GM23338 (cell line): ENCODE results near the gene LTBP4. TPM values are rescaled to one million over a fixed set of nuclear protein-coding genes. Genes with fewer than 3 reads are reported as not detected.

Experiments used
- ATAC-seq: fragments of 200-7000 bp; cut with Tn5 transposase; 3 replicates; pipeline ENCODE4 v1.9.1; 2020
- DNase-seq: peaks from one replicate; pipeline ENCODE4 v3.0.0-alpha.2; 2015; ENCODE audit warnings: low spot score
- H2AFZ ChIP-seq: fragments of 200-600 bp; sonication (generic); 2 replicates; pipeline ENCODE4 v1.8.0; 2016; ENCODE audit warnings: antibody characterized with exemption, mild to moderate bottlenecking, moderate library complexity
- H3F3A ChIP-seq: fragments of 200-600 bp; sonication (generic); replicated peaks from 2 replicates; pipeline ENCODE4 v1.8.0; 2017; ENCODE audit warnings: antibody characterized with exemption, mixed run types, low read depth
- H3K27ac ChIP-seq: fragments of 200-600 bp; sonication (generic); 2 replicates; pipeline ENCODE4 v1.6.1; 2016; ENCODE audit warnings: low read depth
- H3K27me3 ChIP-seq: fragments of 200-600 bp; sonication (generic); 2 replicates; pipeline ENCODE4 v1.8.0; 2016; ENCODE audit warnings: mild to moderate bottlenecking, mixed run types, moderate library complexity; ENCODE audit not compliant: insufficient read depth
- H3K36me3 ChIP-seq: fragments of 200-600 bp; sonication (generic); 2 replicates; pipeline ENCODE4 v1.8.0; 2016; ENCODE audit warnings: mild to moderate bottlenecking; ENCODE audit not compliant: insufficient read depth
- H3K4me1 ChIP-seq: fragments of 200-600 bp; sonication (generic); 2 replicates; pipeline ENCODE4 v1.8.0; 2016; ENCODE audit warnings: mild to moderate bottlenecking, moderate library complexity; ENCODE audit not compliant: insufficient read depth
- H3K4me2 ChIP-seq: fragments of 200-600 bp; sonication (generic); 2 replicates; pipeline ENCODE4 v1.7.1; 2017; ENCODE audit warnings: mixed run types
- H3K4me3 ChIP-seq: fragments of 200-600 bp; sonication (generic); 2 replicates; pipeline ENCODE4 v1.6.1; 2016; ENCODE audit warnings: mixed run types
- H3K79me2 ChIP-seq: fragments of 200-600 bp; sonication (generic); replicated peaks from 2 replicates; pipeline ENCODE4 v1.8.0; 2017; ENCODE audit warnings: mild to moderate bottlenecking; ENCODE audit not compliant: insufficient read depth
- H3K9me2 ChIP-seq: fragments of 200-600 bp; sonication (generic); 2 replicates; pipeline ENCODE4 v1.8.0; 2017; ENCODE audit not compliant: insufficient read depth
- H4K20me1 ChIP-seq: fragments of 200-600 bp; sonication (generic); replicated peaks from 2 replicates; pipeline ENCODE4 v1.8.0; 2017; ENCODE audit warnings: mild to moderate bottlenecking; ENCODE audit not compliant: insufficient read depth
- H3K27ac Mint-ChIP-seq: 2 replicates; pipeline ENCODE4 v1.8.0; 2020; ENCODE audit warnings: inconsistent platforms, mild to moderate bottlenecking, moderate library complexity, mixed read lengths
- H3K27me3 Mint-ChIP-seq: 3 replicates; pipeline ENCODE4 v1.8.0; 2022; ENCODE audit warnings: low read depth, mild to moderate bottlenecking, moderate library complexity, mixed read lengths, inconsistent platforms; ENCODE audit not compliant: insufficient read depth, poor library complexity
- H3K36me3 Mint-ChIP-seq: 3 replicates; pipeline ENCODE4 v1.8.0; 2021; ENCODE audit warnings: low read depth, mild to moderate bottlenecking, inconsistent platforms, moderate library complexity, mixed read lengths
- H3K4me1 Mint-ChIP-seq: 3 replicates; pipeline ENCODE4 v1.8.0; 2020; ENCODE audit warnings: mild to moderate bottlenecking, inconsistent platforms, mixed read lengths
- H3K4me3 Mint-ChIP-seq: 3 replicates; pipeline ENCODE4 v1.8.0; 2021; ENCODE audit warnings: moderate library complexity, mild to moderate bottlenecking, inconsistent platforms, mixed read lengths
- H3K9me3 Mint-ChIP-seq: 3 replicates; pipeline ENCODE4 v1.8.0; 2020; ENCODE audit warnings: moderate library complexity, mild to moderate bottlenecking, inconsistent platforms, mixed read lengths
- CREB1 ChIP-seq: fragments of 250-450 bp; sonication (Bioruptor Pico); IDR thresholded peaks from 2 replicates; pipeline ENCODE4 v1.5.0; 2020; ENCODE audit warnings: low read depth, mild to moderate bottlenecking, moderate library complexity
- EZH2phosphoT487 ChIP-seq: fragments of 200-600 bp; sonication (generic); IDR thresholded peaks from one replicate; pipeline ENCODE4 v1.8.1; 2018; ENCODE audit warnings: antibody characterized with exemption; ENCODE audit not compliant: unreplicated experiment
- POLR2AphosphoS5 ChIP-seq: IDR thresholded peaks from 2 replicates; pipeline ENCODE4 v1.6.1; 2016; ENCODE audit warnings: antibody characterized with exemption, low read depth
- polyA plus RNA-seq: library from polyadenylated mRNA; unstranded; fragments of >200 nt; fragmentation: Nextera tagmentation; extraction: Ambion mirVana; gene quantifications from 2 replicates; pipeline ENCODE4 v1.2.1, GENCODE V29; 2016
- total RNA-seq: library from RNA; depleted of rRNA; stranded (reverse); fragments of >200 nt; shearing (Covaris generic); gene quantifications from 2 replicates; pipeline ENCODE4 v1.2.3, GENCODE V29; 2014
- TF ChIP-seq, protein P1 (sequence below): fragments of 250-450 bp; sonication (Bioruptor Pico); IDR thresholded peaks from 2 replicates; pipeline ENCODE4 v1.5.0; 2020; ENCODE audit warnings: mild to moderate bottlenecking, moderate library complexity
- TF ChIP-seq, protein P2 (sequence below), 2 experiments: fragments of 200-600 bp in 1 of 2; sonication (generic) in 1 of 2; conservative IDR thresholded peaks; 2 replicates each; pipeline versions ENCODE4 v1.5.1 to v1.6.1; 2016 to 2017; ENCODE audit warnings: antibody characterized with exemption in 2 of 2, low read depth in 2 of 2, mild to moderate bottlenecking in 2 of 2, moderate library complexity in 1 of 2

Gene LTBP4
- total and polyA plus RNA-seq, 2 experiments from 2014 or later: 50.3 to 65.0 TPM

DNA sequence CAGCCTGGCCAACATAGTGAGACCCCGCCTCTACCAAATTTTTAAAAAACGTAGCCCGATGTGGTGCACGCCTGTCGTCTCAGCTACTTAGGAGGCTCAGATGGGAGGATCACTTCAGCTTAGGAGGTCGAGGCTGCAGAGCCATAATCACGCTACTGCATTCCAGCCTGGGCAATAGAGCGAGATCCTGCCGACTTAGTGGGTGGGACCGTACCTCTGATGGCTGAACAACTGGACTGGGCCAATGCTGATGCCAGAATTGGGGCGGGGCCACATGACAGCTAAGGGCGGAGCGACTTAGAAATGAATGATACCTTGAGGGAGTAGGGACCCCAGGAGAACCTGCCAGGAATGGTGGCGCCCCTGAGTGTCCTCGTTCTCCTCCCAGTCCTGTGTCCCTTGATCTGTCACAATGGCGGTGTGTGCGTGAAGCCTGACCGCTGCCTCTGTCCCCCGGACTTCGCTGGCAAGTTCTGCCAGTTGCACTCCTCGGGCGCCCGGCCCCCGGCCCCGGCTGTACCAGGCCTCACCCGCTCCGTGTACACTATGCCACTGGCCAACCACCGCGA lies 3.6 kb downstream of the LTBP4 start (continued):
- TF ChIP-seq, protein P1, sequence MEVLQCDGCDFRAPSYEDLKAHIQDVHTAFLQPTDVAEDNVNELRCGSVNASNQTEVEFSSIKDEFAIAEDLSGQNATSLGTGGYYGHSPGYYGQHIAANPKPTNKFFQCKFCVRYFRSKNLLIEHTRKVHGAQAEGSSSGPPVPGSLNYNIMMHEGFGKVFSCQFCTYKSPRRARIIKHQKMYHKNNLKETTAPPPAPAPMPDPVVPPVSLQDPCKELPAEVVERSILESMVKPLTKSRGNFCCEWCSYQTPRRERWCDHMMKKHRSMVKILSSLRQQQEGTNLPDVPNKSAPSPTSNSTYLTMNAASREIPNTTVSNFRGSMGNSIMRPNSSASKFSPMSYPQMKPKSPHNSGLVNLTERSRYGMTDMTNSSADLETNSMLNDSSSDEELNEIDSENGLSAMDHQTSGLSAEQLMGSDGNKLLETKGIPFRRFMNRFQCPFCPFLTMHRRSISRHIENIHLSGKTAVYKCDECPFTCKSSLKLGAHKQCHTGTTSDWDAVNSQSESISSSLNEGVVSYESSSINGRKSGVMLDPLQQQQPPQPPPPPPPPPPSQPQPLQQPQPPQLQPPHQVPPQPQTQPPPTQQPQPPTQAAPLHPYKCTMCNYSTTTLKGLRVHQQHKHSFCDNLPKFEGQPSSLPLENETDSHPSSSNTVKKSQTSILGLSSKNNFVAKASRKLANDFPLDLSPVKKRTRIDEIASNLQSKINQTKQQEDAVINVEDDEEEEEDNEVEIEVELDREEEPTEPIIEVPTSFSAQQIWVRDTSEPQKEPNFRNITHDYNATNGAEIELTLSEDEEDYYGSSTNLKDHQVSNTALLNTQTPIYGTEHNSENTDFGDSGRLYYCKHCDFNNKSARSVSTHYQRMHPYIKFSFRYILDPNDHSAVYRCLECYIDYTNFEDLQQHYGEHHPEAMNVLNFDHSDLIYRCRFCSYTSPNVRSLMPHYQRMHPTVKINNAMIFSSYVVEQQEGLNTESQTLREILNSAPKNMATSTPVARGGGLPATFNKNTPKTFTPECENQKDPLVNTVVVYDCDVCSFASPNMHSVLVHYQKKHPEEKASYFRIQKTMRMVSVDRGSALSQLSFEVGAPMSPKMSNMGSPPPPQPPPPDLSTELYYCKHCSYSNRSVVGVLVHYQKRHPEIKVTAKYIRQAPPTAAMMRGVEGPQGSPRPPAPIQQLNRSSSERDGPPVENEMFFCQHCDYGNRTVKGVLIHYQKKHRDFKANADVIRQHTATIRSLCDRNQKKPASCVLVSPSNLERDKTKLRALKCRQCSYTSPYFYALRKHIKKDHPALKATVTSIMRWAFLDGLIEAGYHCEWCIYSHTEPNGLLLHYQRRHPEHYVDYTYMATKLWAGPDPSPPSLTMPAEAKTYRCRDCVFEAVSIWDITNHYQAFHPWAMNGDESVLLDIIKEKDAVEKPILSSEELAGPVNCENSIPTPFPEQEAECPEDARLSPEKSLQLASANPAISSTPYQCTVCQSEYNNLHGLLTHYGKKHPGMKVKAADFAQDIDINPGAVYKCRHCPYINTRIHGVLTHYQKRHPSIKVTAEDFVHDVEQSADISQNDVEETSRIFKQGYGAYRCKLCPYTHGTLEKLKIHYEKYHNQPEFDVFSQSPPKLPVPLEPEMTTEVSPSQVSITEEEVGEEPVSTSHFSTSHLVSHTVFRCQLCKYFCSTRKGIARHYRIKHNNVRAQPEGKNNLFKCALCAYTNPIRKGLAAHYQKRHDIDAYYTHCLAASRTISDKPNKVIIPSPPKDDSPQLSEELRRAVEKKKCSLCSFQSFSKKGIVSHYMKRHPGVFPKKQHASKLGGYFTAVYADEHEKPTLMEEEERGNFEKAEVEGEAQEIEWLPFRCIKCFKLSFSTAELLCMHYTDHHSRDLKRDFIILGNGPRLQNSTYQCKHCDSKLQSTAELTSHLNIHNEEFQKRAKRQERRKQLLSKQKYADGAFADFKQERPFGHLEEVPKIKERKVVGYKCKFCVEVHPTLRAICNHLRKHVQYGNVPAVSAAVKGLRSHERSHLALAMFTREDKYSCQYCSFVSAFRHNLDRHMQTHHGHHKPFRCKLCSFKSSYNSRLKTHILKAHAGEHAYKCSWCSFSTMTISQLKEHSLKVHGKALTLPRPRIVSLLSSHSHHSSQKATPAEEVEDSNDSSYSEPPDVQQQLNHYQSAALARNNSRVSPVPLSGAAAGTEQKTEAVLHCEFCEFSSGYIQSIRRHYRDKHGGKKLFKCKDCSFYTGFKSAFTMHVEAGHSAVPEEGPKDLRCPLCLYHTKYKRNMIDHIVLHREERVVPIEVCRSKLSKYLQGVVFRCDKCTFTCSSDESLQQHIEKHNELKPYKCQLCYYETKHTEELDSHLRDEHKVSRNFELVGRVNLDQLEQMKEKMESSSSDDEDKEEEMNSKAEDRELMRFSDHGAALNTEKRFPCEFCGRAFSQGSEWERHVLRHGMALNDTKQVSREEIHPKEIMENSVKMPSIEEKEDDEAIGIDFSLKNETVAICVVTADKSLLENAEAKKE (CRISPR knock-in tag): no peak
- TF ChIP-seq CREB1 (CRISPR knock-in tag) (no peak), EZH2phosphoT487 (no peak)

DNA sequence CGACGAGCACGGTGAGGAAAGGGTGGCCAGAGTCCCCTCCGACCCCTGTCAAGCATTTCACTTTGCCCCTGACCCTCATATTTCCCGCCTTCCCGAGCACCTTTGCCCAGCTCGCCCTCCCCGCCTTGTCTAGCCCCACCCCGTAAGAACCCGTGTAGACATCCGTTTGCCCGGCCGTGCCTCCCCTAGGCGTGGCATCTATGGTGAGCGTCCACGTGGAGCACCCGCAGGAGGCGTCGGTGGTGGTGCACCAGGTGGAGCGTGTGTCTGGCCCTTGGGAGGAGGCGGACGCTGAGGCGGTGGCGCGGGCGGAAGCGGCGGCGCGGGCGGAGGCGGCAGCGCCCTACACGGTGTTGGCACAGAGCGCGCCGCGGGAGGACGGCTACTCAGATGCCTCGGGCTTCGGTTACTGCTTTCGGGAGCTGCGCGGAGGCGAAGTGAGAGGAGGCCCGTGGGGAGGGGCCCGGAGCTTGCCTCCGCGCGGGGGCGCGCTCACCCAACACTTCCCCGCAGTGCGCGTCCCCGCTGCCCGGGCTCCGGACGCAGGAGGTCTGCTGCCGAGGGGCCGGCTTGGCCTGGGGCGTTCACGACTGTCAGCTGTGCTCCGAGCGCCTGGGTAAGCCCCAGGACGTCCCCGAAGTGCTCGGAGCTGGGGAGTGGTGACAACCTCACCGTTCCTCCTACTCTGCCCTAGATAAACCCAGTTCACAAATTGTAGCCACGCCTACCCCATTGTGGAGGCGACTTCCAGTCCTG lies 4.2 kb downstream of the LTBP4 start:
- no peak overlapping the region for H3K27ac ChIP-seq
- Mint-ChIP-seq H3K4me1 (peaks cover 55% of the 10 kb centered on the region), H3K4me3 (peak overlapping the region; percentile 74), H3K9me3 (peaks cover 5% of the 10 kb centered on the region; the same call in 2 of the 3 replicates), H3K27me3 (peaks cover 80% of the 10 kb centered on the region), H3K36me3 (peaks cover 2% of the 10 kb centered on the region; the same call in 1 of the 3 replicates), H3K27ac (no peak overlapping the region)
- H3K9me2 ChIP-seq: 0 out of 2 replicates have a peak, but pooled peaks cover 3% of the 10 kb centered on the region
- H3F3A ChIP-seq: peaks cover 24% of the 10 kb centered on the region
- peak overlapping the region; percentile 93 for H3K4me2 ChIP-seq
- peaks cover 30% of the 10 kb centered on the region for H3K4me1 ChIP-seq
- ATAC-seq: peak; percentile 6
- DNase-seq: peak; percentile 75
- H3K27me3 ChIP-seq: peaks cover 77% of the 10 kb centered on the region
- H4K20me1 ChIP-seq: no peaks in the 10 kb centered on the region; the same call in 1 of the 2 replicates
- TF ChIP-seq, protein P2, sequence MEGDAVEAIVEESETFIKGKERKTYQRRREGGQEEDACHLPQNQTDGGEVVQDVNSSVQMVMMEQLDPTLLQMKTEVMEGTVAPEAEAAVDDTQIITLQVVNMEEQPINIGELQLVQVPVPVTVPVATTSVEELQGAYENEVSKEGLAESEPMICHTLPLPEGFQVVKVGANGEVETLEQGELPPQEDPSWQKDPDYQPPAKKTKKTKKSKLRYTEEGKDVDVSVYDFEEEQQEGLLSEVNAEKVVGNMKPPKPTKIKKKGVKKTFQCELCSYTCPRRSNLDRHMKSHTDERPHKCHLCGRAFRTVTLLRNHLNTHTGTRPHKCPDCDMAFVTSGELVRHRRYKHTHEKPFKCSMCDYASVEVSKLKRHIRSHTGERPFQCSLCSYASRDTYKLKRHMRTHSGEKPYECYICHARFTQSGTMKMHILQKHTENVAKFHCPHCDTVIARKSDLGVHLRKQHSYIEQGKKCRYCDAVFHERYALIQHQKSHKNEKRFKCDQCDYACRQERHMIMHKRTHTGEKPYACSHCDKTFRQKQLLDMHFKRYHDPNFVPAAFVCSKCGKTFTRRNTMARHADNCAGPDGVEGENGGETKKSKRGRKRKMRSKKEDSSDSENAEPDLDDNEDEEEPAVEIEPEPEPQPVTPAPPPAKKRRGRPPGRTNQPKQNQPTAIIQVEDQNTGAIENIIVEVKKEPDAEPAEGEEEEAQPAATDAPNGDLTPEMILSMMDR (conservative IDR thresholded peaks at IDR 0.05; ENCODE audit: low read depth in 2 of 2): peak in 1 of 2 experiments; percentile 49; a peak in 2 of 4 replicates
- TF ChIP-seq, protein P1 (CRISPR knock-in tag): no peak
- TF ChIP-seq POLR2AphosphoS5: 0 out of 2 replicates have a peak, but pooled peaks have one; percentile 17
- H3K79me2 ChIP-seq: no peaks in the 10 kb centered on the region
- peak overlapping the region; percentile 66 for H3K4me3 ChIP-seq
- H3K36me3 ChIP-seq: no peaks in the 10 kb centered on the region
- H2AFZ ChIP-seq: no peak overlapping the region
